Measurements from ENCODE around the gene HOXA10.

HOXA10 gene

GRCh38 chr7:27189997-27190748, 16.1 kb upstream of the HOXA10 start:
- no peak for DNase-seq (ENCODE audit: low spot score)

DNA sequence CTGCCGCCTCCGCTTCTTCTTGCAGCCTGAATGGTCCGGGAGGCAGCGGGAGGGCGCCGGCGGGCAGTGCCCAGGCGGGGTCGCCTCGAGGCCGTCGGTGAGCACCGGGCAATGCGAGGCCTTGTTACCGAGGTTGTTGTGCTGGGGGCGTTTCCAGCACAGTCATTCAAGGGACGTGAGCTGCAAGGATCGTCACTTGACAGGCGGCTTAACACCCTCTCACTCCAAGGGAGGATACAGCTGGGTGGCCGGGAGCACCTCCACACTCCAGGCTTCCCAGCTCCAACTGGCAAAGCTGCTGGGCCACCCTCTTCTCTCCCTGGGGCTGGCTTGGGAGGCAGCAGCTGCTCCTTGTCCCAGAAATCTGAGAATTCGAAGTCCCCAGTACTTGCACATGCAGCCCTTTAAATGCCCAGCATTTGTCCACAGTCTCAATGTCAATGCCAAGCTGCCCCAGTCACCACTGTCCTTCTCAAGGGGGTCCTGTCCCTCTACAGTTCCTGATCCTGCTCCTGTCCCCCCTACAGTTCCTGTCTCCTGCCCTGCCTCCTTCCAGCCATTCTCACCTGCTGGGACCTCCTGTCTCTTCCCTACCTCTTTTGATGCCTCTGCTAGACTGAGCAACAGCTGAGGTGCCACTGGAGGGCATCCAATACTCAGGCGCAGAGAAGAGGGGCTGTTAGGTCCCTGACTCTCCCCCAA, 15.3 kb upstream of the HOXA10 start:
- DNase-seq (ENCODE audit: low spot score), result no peak

DNA sequence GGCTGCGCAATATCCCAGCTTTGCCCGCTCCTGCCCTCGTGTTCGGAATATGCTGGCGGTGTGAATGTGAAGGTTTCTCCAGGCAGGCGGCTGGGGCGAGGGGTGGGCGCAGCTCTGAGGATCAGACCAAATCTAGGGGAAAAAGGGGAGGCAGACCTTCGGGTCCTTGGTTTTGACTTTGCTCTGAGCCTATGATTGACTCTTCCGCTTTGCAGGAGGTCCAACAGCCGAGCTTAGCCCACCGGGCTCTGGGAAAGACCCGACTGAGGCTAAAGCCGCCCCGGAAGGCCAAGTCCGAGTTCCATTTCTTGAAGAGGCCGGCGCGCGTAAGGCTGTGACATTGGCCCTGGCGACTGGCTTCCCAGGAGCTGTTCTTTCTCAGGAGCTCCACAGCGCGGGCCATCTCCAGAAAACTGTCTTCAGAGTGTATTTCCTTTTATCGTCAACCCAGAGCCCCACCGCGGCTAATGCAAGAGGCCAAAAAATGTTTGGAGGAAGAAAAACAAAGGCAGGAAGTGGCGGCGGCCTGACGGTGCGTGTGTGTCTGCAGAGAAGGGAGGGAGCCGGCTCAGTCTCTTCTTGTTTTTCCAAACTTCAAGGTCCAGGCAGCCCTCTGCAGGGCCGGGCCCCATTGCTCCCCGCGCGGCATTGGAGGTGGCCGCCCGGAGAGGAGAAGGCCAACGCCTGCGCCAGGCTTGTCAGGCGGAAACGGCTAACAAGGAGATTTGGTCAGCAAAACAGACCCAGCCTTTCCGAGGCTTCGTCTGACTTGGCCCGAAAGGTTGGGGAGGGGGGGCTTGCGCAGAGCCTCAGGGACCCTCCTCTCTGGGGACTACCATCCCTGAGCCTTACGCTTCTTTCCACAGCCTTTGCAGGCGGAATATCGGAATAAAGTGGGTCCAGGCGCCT, 14.5 kb upstream of the HOXA10 start:
- DNase-seq (ENCODE audit: low spot score), result no peak

- no peak for DNase-seq (ENCODE audit: low spot score)
Observed at GRCh38 chr7:27187475-27188385, 13.6 kb upstream of the HOXA10 start.

- DNase-seq (ENCODE audit: low spot score), result no peak
Observed at GRCh38 chr7:27186668-27187474, 12.8 kb upstream of the HOXA10 start.

DNA sequence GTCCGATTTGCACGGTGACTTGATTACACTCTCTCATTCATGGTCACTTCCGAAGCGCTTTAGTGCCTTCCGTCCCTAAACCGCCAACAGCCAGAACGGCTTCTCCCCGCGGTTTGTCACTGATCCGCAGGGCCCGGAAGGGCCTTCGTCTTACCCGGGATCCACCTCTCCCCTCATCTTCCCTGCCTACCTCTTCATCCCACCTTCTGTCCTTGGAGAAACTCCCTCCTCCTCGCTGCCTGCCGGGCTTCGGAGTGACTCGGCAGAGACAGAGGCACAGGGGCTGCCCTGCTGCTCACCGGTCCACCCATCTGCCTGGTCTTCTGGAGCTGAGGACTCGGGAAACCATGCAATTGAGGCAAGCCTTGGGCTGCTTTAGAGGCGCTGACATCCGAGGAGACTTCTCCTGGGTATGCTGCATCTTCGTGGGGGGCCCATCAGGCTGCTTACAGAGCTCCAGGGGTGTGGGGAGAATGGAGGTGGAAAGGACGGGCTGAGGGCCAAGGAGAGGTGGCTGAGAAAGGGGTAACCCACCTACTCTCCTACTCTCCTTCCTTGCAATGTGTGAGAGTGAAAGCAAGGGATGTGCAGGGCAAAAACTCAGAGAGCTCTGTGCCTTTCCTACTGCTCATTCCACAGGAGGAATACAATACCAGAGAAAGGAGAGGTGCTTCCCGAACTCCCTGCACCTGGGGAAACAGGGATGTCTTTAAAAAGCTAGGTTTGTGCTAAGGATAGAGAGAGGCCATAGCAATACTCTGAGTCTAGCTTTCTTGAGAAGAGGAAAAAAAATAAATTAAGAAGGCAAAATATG, 11.9 kb upstream of the HOXA10 start:
- DNase-seq (ENCODE audit: low spot score), result no peak

- DNase-seq (ENCODE audit: low spot score), result peak; percentile 93
Observed at GRCh38 chr7:27185013-27185853, 11.1 kb upstream of the HOXA10 start, which contains the start of gene HOXA11. TSS of gene HOXA11 (minus strand) at chr7:27185232. CDS start at chr7:27185144, 88 bp downstream.

DNA sequence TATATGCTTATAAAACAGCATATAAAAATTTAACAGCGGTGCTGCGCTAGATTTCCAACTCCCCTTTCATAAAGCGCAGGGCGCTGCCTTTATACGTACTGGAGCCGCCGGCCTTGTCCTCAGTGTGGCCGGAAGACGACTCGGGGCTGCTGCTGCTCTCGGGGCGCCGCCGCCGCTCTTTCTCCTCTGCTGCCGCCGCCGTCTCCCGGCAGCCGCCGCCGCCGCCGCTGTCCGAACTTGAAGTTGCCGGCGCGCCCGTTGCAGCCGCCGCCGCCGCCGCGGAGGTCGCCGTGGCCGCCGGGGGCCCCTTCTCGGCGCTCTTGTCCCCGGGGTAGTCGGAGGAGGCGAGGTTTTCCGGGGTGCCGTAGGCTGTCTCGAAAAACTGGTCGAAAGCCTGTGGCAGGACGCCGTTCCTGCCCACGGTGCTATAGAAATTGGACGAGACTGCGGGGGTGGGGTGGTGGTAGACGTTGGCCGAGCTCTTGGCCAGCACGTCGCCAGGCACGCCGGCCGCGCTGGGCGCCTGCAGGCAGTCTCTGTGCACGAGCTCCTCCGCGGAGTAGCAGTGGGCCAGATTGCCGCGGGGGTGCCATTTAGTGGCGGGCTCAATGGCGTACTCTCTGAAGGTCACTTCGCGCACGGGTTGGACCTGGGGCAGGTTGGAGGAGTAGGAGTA, 10.4 kb upstream of the HOXA10 start:
- no peak for DNase-seq (ENCODE audit: low spot score)

- DNase-seq (ENCODE audit: low spot score), result no peak
Observed at GRCh38 chr7:27183682-27184336, 9.7 kb upstream of the HOXA10 start.

DNA sequence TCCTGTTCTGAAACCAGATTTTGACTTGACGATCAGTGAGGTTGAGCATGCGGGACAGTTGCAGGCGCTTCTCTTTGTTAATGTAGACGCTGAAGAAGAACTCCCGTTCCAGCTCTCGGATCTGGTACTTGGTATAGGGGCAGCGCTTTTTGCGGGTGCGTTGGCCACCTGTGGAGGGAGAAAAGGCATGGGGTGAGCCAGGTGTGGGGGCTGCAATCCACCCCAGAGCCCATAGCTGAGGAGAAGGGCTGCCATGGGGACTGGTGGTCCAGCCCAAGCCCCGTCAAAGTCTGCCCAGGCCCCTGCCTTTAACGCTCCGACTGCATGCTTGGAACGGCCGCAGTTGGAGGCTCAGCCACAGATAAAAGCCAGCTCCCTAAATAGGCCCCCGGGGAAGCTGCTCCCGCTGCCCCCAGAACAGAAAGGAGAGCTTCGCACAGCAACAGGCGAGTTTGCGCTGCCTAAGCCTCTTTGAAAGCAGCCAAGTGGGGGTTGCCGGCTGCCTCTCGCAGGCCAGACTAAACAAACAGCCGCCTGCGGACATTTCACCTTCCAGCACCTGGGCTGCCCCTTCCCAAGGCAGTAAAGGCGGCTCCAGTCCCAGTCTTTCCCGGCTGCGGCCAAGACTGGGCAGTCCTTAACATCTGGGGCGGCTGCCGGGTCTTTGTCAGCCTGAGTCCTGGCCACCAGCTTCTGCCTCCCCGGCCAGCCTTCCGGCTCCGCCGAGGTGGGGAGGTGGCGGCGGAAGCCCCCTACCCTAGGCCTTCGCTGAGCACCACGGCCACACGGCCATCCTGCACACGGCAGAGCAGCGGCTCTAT, 9.0 kb upstream of the HOXA10 start:
- DNase-seq (ENCODE audit: low spot score), result no peak

DNA sequence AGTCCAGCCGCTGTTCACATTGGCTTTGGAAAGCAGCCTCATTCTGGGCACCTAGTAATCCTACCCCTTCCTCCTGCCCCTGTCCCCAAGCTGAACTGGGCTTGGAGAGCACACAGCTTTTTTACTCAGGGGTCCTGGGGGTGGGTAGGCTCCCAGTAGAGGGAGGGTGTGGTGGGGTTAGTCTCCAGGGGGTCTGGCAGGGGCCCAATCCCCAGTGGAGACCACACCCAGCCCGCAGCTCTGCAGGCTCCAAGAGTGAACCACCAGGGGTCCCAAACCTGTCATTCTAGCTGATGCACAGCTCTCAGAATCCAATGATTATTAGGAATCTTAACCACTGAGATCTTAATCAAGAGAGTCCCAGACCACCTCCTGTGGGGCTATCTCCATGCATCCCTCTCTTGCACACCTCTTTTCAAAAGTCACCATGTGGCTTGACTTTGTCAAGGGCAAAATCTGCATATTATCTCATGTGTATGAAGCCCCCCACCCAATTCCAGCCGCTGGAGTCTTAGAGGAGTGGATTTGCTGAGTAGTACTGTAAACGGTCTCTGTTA, 8.2 kb upstream of the HOXA10 start:
- no peak for DNase-seq (ENCODE audit: low spot score)

GRCh38 chr7:27181795-27182275, 7.7 kb upstream of the HOXA10 start:
- DNase-seq (ENCODE audit: low spot score), result no peak

DNA sequence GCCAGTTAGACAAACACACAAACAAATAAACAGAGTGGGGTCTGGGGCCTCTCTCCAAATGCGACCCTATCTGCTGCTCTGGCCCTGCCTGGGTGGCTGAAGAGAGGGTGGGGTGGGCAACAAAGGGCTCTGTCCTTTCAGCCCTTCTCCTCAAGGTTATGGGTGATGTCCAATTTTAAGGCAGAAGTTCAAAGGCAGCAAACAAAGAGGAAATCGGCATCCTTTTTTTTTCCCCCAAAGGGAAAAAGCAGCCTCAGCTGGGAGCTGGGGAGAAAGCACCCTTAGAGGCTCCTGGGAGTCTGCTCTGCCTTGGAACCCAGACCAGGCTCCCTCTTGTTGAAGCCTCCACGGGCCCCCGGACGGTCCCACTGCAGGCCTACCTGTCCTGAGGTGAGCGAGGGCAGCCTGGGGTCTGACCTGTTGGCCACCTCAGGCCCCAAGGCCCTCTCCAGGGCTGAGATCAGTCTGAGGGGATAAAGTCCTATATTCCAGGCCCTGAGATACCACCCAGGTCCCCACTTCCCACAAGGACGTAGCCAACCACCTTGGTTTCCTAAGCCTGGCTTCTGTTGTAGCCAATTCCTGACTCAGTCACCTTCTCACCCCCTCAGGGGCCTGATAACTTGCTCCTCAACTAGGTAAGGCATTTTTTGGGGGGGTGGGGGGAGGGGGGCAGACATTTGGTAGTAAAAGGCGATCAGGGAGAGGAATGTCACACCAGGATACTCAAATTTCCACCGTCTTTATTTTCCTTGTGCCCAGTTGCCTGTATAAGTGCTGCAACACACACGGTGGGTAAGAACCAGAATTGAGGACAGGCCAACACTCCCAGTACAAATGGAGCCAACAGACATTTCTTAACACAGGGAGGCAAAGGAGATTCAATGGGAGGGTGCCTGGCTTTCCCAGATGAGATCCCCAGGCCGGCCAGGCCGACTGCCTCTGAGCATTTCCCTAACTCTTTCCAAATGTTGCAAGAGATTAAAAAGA, 6.6 kb upstream of the HOXA10 start:
- DNase-seq (ENCODE audit: low spot score), result no peak

GRCh38 chr7:27179503-27180430, 5.6 kb upstream of the HOXA10 start:
- peak; percentile 88 for DNase-seq (ENCODE audit: low spot score)
